ENCODE data around the gene TBC1D24. TPM values are rescaled to one million over a fixed set of nuclear protein-coding genes. Genes with fewer than 3 reads are reported as not detected.

TBC1D24 gene
- total RNA-seq, 4 donors from 2014 or later: 8.3 to 19.3 (median 11.6) TPM

DNA sequence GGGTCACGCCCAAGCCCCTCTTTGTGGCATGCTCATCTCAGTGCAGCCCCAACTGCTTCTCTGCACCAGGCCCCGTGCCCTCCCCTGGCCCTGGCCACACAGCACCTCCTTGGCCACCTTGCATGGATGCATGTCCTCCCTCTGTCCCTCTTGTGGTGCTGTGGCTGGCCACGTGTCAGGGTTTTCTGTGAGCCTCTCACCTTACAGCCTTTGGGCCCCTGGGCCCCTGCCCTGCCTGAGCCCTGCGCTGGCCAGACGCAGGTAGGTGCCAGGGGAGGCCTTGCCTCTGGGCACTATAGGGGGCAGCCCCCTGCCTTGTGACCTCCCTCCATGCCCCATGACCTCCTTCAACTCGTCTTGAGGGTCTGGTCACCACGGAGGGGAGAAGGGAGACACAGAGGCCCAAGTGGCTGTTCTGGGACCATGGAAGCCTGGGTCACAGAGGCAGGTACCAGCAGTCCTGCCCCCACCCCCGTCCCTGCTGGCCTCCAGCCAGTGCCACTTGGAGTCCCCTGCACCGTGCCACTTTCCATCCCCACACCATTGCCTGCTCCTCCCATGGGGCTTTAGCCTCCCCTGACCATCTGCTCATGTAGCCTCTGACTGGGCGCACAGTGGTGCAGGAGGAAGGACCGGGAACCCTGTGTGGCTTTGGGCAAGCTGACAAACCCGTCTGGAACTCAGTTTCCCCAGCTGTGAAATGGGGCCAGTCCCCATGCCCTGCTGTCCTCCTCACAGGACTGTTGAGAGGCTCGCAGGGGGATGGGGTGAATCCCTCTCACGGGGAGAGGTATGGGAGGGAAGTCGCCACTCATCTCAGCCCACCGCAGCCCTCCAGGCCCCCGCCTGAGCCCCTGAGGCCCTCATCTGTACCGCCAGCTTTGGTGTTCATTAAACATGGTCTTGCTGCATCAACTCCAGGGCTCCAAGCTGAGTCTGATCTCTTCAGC is 27.3 kb downstream of the TBC1D24 start:
- H3K27me3 ChIP-seq: no peaks in the 10 kb centered on the region
- no peak overlapping the region for H3K4me3 ChIP-seq
- DNase-seq: no peak
- 76% methylated on average over 18 of the region's 18 CpGs; no CpG with 5 or more reads in 1 of the 2 donors for WGBS, 2 donors (ENCODE audit: low coverage in 1 of 2)
- intact Hi-C loops (cut with DNase I; ENCODE audit: low total_unique reads): no loop called here
- peak overlapping the region in 2 of 4 donors; percentile 38 to 68 for H3K27ac ChIP-seq
- in situ Hi-C loops (cut with MboI; ENCODE audit: low pct_ligation_motif_present in 1 of 4, low pct_unique_long_range_greater_than_20kb in 1 of 4, low sequenced_read_pairs in 3 of 4): no loop called here
- TF ChIP-seq POLR2A (IDR thresholded peaks at IDR 0.05): no peak
- TF ChIP-seq, protein P1, sequence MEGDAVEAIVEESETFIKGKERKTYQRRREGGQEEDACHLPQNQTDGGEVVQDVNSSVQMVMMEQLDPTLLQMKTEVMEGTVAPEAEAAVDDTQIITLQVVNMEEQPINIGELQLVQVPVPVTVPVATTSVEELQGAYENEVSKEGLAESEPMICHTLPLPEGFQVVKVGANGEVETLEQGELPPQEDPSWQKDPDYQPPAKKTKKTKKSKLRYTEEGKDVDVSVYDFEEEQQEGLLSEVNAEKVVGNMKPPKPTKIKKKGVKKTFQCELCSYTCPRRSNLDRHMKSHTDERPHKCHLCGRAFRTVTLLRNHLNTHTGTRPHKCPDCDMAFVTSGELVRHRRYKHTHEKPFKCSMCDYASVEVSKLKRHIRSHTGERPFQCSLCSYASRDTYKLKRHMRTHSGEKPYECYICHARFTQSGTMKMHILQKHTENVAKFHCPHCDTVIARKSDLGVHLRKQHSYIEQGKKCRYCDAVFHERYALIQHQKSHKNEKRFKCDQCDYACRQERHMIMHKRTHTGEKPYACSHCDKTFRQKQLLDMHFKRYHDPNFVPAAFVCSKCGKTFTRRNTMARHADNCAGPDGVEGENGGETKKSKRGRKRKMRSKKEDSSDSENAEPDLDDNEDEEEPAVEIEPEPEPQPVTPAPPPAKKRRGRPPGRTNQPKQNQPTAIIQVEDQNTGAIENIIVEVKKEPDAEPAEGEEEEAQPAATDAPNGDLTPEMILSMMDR (IDR thresholded peaks at IDR 0.05): no peak
- TF ChIP-seq POLR2AphosphoS5 (IDR thresholded peaks at IDR 0.05): no peak
- no peak for TF ChIP-seq EP300 (IDR thresholded peaks at IDR 0.05; ENCODE audit: low read depth)
- peaks cover 6 to 27% (median 10%) of the 10 kb centered on the region in 4 donors for H3K4me1 ChIP-seq
- H3K9me3 ChIP-seq: no peaks in the 10 kb centered on the region
- no peaks in the 10 kb centered on the region for H3K36me3 ChIP-seq

DNA sequence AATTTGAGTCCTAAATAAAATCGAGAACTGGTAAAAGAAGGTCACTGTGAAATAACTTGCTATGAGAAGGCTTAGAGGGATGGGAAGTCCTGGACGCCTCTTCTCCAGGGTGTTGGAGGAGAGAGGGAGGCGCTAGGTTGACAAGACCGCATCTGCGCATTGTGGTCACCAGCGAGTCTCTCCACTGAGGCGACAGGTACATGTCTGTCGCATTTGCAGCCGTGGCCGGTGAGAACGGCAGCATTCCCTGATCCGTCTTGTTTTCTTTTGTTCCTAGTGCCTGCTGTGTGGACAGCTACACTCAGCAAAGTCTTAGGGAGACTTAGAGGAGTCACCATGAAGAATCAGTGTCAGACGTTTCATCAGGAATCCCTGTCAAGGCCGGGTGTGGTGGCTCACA is 30.8 kb downstream of the TBC1D24 start:
- in situ Hi-C loops (cut with MboI; ENCODE audit: low pct_ligation_motif_present in 1 of 4, low pct_unique_long_range_greater_than_20kb in 1 of 4, low sequenced_read_pairs in 3 of 4) (no loop called here), intact Hi-C loops (cut with DNase I; ENCODE audit: low total_unique reads) (no loop called here)
- H3K36me3 ChIP-seq: no peaks in the 10 kb centered on the region
- no peak overlapping the region for H3K27ac ChIP-seq
- H3K4me1 ChIP-seq: peaks cover 6 to 20% (median 9%) of the 10 kb centered on the region in 4 donors
- TF ChIP-seq EP300 (IDR thresholded peaks at IDR 0.05; ENCODE audit: low read depth) (no peak), POLR2AphosphoS5 (IDR thresholded peaks at IDR 0.05) (no peak), POLR2A (IDR thresholded peaks at IDR 0.05) (no peak)
- TF ChIP-seq, protein P1 (IDR thresholded peaks at IDR 0.05): no peak
- H3K27me3 ChIP-seq: no peaks in the 10 kb centered on the region
- WGBS, 2 donors (ENCODE audit: low coverage in 1 of 2): 87 to 91% methylated on average over 5 to 14 of the region's 14 CpGs
- no peak overlapping the region for H3K4me3 ChIP-seq
- no peak for DNase-seq
- H3K9me3 ChIP-seq: no peaks in the 10 kb centered on the region

DNA sequence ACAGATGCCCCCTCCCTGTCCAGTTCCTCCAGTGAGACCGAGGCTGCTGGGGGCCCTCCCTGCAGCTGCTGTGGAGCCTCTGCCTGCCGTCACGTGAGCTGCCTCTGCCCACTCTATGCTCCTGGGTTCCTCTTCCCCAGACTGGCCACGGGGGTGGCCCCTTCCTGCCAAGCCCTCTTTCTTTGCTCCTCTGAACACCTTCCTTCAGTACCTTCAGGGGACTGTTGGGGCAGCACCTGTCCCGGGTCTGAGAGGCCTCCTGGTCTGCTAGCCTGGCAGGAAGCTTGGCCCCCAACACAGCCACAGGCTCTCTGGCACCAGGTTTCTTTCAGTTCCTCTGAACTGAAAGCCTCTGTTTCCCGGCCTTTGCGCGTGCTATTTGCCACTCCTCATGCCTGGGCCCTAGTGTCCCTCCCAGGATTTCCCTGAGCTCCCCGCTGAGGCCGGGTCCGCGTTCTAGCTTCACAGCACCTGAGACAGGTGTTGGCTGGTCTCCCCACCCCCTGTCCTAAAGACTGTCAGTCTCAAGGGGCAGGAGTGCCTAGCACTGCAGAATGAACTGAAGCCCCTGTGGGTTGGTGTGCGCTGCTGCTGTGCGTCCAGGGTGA is 32.2 kb downstream of the TBC1D24 start:
- Histone ChIP-seq H3K36me3 (no peaks in the 10 kb centered on the region), H3K27me3 (no peaks in the 10 kb centered on the region), H3K4me1 (peaks cover 0 to 16% (median 0%) of the 10 kb centered on the region in 4 donors), H3K9me3 (no peaks in the 10 kb centered on the region), H3K4me3 (no peak overlapping the region), H3K27ac (peak overlapping the region; percentile 39 to 72 (median 60))
- intact Hi-C loops (cut with DNase I; ENCODE audit: low total_unique reads): no loop called here
- in situ Hi-C loops (cut with MboI; ENCODE audit: low pct_ligation_motif_present in 1 of 4, low pct_unique_long_range_greater_than_20kb in 1 of 4, low sequenced_read_pairs in 3 of 4): no loop called here
- WGBS, 2 donors (ENCODE audit: low coverage in 1 of 2): 80% methylated on average over 1 to 14 of the region's 14 CpGs
- DNase-seq: peak; percentile 49
- TF ChIP-seq, protein P1 (IDR thresholded peaks at IDR 0.05): no peak
- TF ChIP-seq EP300 (IDR thresholded peaks at IDR 0.05; ENCODE audit: low read depth): no peak
- no peak for TF ChIP-seq POLR2AphosphoS5 (IDR thresholded peaks at IDR 0.05)
- TF ChIP-seq POLR2A (IDR thresholded peaks at IDR 0.05): no peak

DNA sequence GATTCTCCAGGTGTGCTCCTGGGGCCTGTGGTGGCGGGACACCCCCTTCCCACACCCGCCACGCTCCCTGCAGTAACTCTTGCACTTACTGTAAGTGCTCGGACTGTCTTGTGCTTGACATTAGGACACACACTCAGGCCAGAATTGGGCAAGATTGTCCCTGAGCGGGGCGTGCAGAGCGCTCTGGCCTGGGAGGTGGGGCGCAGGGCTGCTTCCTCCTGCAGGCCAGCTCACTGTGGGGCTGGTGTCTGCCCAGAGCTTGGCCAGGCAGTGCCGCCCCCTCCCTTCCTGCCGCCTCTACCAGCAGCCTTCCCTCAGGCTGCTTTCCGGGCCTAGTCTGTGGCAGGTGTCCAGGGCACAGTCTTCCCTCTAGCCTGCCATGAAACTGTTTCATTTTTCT is 32.7 kb downstream of the TBC1D24 start:
- no peak overlapping the region for H3K4me3 ChIP-seq
- H3K4me1 ChIP-seq: peaks cover 0 to 13% (median under 1%) of the 10 kb centered on the region in 4 donors
- intact Hi-C loops (cut with DNase I; ENCODE audit: low total_unique reads): no loop called here
- WGBS, 2 donors (ENCODE audit: low coverage in 1 of 2): 87% methylated on average over 11 of the region's 11 CpGs; no CpG with 5 or more reads in 1 of the 2 donors
- no peaks in the 10 kb centered on the region for H3K9me3 ChIP-seq
- no peaks in the 10 kb centered on the region for H3K27me3 ChIP-seq
- TF ChIP-seq EP300 (IDR thresholded peaks at IDR 0.05; ENCODE audit: low read depth) (no peak), POLR2AphosphoS5 (IDR thresholded peaks at IDR 0.05) (no peak), POLR2A (IDR thresholded peaks at IDR 0.05) (no peak)
- TF ChIP-seq, protein P1 (IDR thresholded peaks at IDR 0.05): no peak
- DNase-seq: peak; percentile 44
- H3K27ac ChIP-seq: peak overlapping the region; percentile 31 to 72 (median 60)
- in situ Hi-C loops (cut with MboI; ENCODE audit: low pct_ligation_motif_present in 1 of 4, low pct_unique_long_range_greater_than_20kb in 1 of 4, low sequenced_read_pairs in 3 of 4): no loop called here
- no peaks in the 10 kb centered on the region for H3K36me3 ChIP-seq
